ENCODE measurements around the gene SPPL3. TPM values are rescaled to one million over a fixed set of nuclear protein-coding genes. Genes with fewer than 3 reads are reported as not detected.

Gene SPPL3
- total RNA-seq, 1 donor from 2014 or later: 10.4 TPM

GRCh38 chr12:120713861-120714482, 190.2 kb downstream of the SPPL3 start:
- Histone ChIP-seq H3K27ac (ENCODE audit: low read depth, low read length) (no peak overlapping the region), H3K4me3 (ENCODE audit: low read length in 3 of 3) (no peak overlapping the region), H3K9me3 (ENCODE audit: control insufficient read depth in 3 of 3, low read length in 3 of 3) (no peaks in the 10 kb centered on the region)

GRCh38 chr12:120712610-120713009, 191.5 kb downstream of the SPPL3 start:
- Histone ChIP-seq H3K9me3 (ENCODE audit: control insufficient read depth in 3 of 3, low read length in 3 of 3) (no peaks in the 10 kb centered on the region), H3K27me3 (ENCODE audit: control insufficient read depth in 3 of 3, insufficient read depth in 3 of 3, low read length in 3 of 3) (no peaks in the 10 kb centered on the region), H3K4me1 (ENCODE audit: control insufficient read depth in 3 of 3, insufficient read depth in 3 of 3, low read length in 3 of 3) (peaks cover 14 to 23% (median 20%) of the 10 kb centered on the region in 3 donors), H3K36me3 (ENCODE audit: control insufficient read depth in 3 of 3, insufficient read depth in 3 of 3, low read length in 3 of 3) (peaks cover 21 to 32% (median 27%) of the 10 kb centered on the region in 3 donors), H3K9ac (ENCODE audit: low read depth in 1 of 3, low read length in 3 of 3) (no peak overlapping the region), H3K27ac (ENCODE audit: low read depth, low read length) (no peak overlapping the region), H3K4me3 (ENCODE audit: low read length in 3 of 3) (no peak overlapping the region)

More at GRCh38 chr12:120713861-120714482, 190.2 kb downstream of the SPPL3 start:
- Histone ChIP-seq H3K4me1 (ENCODE audit: control insufficient read depth in 3 of 3, insufficient read depth in 3 of 3, low read length in 3 of 3) (peaks cover 14 to 23% (median 20%) of the 10 kb centered on the region in 3 donors), H3K36me3 (ENCODE audit: control insufficient read depth in 3 of 3, insufficient read depth in 3 of 3, low read length in 3 of 3) (peaks cover 32 to 43% (median 37%) of the 10 kb centered on the region in 3 donors), H3K9ac (ENCODE audit: low read depth in 1 of 3, low read length in 3 of 3) (no peak overlapping the region), H3K27me3 (ENCODE audit: control insufficient read depth in 3 of 3, insufficient read depth in 3 of 3, low read length in 3 of 3) (no peaks in the 10 kb centered on the region)

Other genes with a start within 250 kb of the SPPL3 start
- gene MLEC, start 217.2 kb downstream of the SPPL3 start, total RNA-seq: 50.6 TPM
- 7.3 TPM for gene UNC119B, start 193.9 kb downstream of the SPPL3 start, total RNA-seq
- 14.1 TPM for gene ACADS, start 178.5 kb downstream of the SPPL3 start, total RNA-seq
- not detected for gene HNF1A, start 74.2 kb upstream of the SPPL3 start, total RNA-seq
- gene C12orf43, start 112.1 kb upstream of the SPPL3 start, total RNA-seq: 8.4 TPM
- gene OASL, start 134.9 kb upstream of the SPPL3 start, total RNA-seq: not detected
- gene P2RX7, start 228.5 kb upstream of the SPPL3 start, total RNA-seq: 2.1 TPM